Measurements from ENCODE around the gene SNX11. TPM values are rescaled to one million over a fixed set of nuclear protein-coding genes. Genes with fewer than 3 reads are reported as not detected.

SNX11 gene
- polyA plus RNA-seq, 1 donor from 2014 or later = 29.0 TPM

Small RNA genes lying within 50 kb of the gene (small RNA-seq; reads per million reads assigned to genes)
- 0 reads per million in 3 experiments for gene AC004477.2
- 0 reads per million in 3 experiments for gene MIR1203
- gene RNU6-1201P = 0.26 to 1.7 (median 0.41) reads per million in 3 experiments

Other genes starting within 250 kb of the SNX11 start
- gene SP2, start 211.5 kb upstream of the SNX11 start, polyA plus RNA-seq = 0.25 and 0.48 TPM in 2 replicates
- 1.7 and 2.0 TPM in 2 replicates for gene PNPO, start 166.2 kb upstream of the SNX11 start, polyA plus RNA-seq
- gene PRR15L, start 149.9 kb upstream of the SNX11 start, polyA plus RNA-seq = not detected in 2 replicates
- 343 and 358 TPM in 2 replicates for gene CDK5RAP3, start 136.7 kb upstream of the SNX11 start, polyA plus RNA-seq
- not detected in 2 replicates for gene COPZ2, start 70.0 kb upstream of the SNX11 start, polyA plus RNA-seq
- 48.4 and 67.1 TPM in 2 replicates for gene NFE2L1, start 59.4 kb upstream of the SNX11 start, polyA plus RNA-seq
- 336 and 363 TPM in 2 replicates for gene CBX1, start 6.3 kb upstream of the SNX11 start, polyA plus RNA-seq

All from neural cell (in vitro differentiated cells).